Measurements from ENCODE around the gene MPPED1. TPM values are rescaled to one million over a fixed set of nuclear protein-coding genes. Genes with fewer than 3 reads are reported as not detected.

Gene MPPED1
- total RNA-seq, 1 donor from 2014 or later = not detected

- TF ChIP-seq, protein P1, sequence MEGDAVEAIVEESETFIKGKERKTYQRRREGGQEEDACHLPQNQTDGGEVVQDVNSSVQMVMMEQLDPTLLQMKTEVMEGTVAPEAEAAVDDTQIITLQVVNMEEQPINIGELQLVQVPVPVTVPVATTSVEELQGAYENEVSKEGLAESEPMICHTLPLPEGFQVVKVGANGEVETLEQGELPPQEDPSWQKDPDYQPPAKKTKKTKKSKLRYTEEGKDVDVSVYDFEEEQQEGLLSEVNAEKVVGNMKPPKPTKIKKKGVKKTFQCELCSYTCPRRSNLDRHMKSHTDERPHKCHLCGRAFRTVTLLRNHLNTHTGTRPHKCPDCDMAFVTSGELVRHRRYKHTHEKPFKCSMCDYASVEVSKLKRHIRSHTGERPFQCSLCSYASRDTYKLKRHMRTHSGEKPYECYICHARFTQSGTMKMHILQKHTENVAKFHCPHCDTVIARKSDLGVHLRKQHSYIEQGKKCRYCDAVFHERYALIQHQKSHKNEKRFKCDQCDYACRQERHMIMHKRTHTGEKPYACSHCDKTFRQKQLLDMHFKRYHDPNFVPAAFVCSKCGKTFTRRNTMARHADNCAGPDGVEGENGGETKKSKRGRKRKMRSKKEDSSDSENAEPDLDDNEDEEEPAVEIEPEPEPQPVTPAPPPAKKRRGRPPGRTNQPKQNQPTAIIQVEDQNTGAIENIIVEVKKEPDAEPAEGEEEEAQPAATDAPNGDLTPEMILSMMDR (IDR thresholded peaks at IDR 0.05; ENCODE audit: borderline replicate concordance) = no peak
- intact Hi-C loops (cut with micrococcal nuclease) = no loop called here
- Histone ChIP-seq H3K9me3 (replicated peaks) (peaks cover 7% of the 10 kb centered on the region), H3K27ac (replicated peaks) (no peak overlapping the region), H3K4me3 (no peak overlapping the region), H3K4me1 (no peaks in the 10 kb centered on the region), H3K27me3 (ENCODE audit: low read depth) (peaks cover 37% of the 10 kb centered on the region), H3K36me3 (no peaks in the 10 kb centered on the region)
- no peak for DNase-seq
Observed at GRCh38 chr22:43389227-43389836, 22.5 kb upstream of the MPPED1 start.

DNA sequence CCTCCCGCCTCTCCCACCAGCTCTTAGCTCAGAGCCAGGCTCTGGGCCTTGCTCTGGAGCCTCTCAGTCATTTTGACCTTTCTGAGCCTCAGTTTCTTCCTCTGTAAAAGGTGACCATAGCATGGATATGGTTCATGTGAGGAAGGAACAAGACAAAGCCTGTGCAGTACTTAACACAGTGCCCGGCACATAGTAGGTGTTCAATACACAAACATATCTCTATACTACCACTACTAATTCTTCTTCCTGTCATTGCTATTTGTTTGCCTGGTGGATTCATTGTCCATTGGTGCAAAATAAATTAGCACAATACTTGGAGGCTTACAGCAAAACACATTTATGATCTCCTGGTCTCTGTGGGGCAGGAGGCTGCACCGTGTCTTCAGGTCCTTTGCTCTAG is 21.6 kb upstream of the MPPED1 start:
- Histone ChIP-seq H3K4me1 (no peaks in the 10 kb centered on the region), H3K36me3 (no peaks in the 10 kb centered on the region), H3K9me3 (replicated peaks) (peaks cover 9% of the 10 kb centered on the region), H3K27me3 (ENCODE audit: low read depth) (peaks cover 29% of the 10 kb centered on the region), H3K27ac (replicated peaks) (no peak overlapping the region), H3K4me3 (no peak overlapping the region)
- DNase-seq = no peak
- TF ChIP-seq, protein P1 (IDR thresholded peaks at IDR 0.05; ENCODE audit: borderline replicate concordance) = no peak
- intact Hi-C loops (cut with micrococcal nuclease) = no loop called here

GRCh38 chr22:43390872-43391271 is 20.9 kb upstream of the MPPED1 start:
- TF ChIP-seq, protein P1 (IDR thresholded peaks at IDR 0.05; ENCODE audit: borderline replicate concordance) = no peak
- Histone ChIP-seq H3K9me3 (replicated peaks) (peaks cover 9% of the 10 kb centered on the region), H3K4me1 (no peaks in the 10 kb centered on the region), H3K36me3 (no peaks in the 10 kb centered on the region), H3K4me3 (no peak overlapping the region), H3K27ac (replicated peaks) (no peak overlapping the region), H3K27me3 (ENCODE audit: low read depth) (peaks cover 24% of the 10 kb centered on the region)
- intact Hi-C loops (cut with micrococcal nuclease) = no loop called here
- no peak for DNase-seq

DNA sequence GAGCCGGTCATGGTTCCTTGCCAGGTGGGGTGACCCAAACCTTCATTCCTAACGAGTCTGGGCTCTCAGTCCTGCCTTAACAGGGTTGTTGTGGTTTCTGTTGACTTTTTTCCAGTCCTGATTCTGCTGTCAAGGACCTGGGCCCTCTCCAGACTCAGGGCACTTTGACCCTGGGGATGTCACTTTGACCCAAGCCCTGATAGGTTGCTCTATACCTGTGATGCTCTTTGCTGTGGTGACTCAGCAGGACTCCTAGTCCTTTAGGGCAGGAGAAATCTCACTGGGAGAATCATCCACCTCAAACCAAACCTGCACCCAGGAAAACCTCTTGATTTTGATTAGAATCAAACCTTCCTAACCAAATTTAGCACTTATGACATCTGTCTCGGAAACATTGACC is 20.5 kb upstream of the MPPED1 start:
- Histone ChIP-seq H3K4me1 (no peaks in the 10 kb centered on the region), H3K9me3 (replicated peaks) (peaks cover 9% of the 10 kb centered on the region), H3K36me3 (no peaks in the 10 kb centered on the region), H3K27ac (replicated peaks) (no peak overlapping the region), H3K27me3 (ENCODE audit: low read depth) (peaks cover 20% of the 10 kb centered on the region), H3K4me3 (no peak overlapping the region)
- intact Hi-C loops (cut with micrococcal nuclease) = no loop called here
- TF ChIP-seq, protein P1 (IDR thresholded peaks at IDR 0.05; ENCODE audit: borderline replicate concordance) = no peak
- DNase-seq = no peak

- TF ChIP-seq, protein P1 (IDR thresholded peaks at IDR 0.05; ENCODE audit: borderline replicate concordance) = no peak
- Histone ChIP-seq H3K4me1 (no peaks in the 10 kb centered on the region), H3K4me3 (no peak overlapping the region), H3K9me3 (replicated peaks) (peaks cover 9% of the 10 kb centered on the region), H3K27ac (replicated peaks) (no peak overlapping the region), H3K36me3 (no peaks in the 10 kb centered on the region), H3K27me3 (ENCODE audit: low read depth) (peaks cover 11% of the 10 kb centered on the region)
- no peak for DNase-seq
- intact Hi-C loops (cut with micrococcal nuclease) = no loop called here
Observed at GRCh38 chr22:43392385-43392989, 19.3 kb upstream of the MPPED1 start.

Measured in left ventricle myocardium inferior (tissue), 1 donor.